GM12878 (cell line): ENCODE data around the gene MITF. TPM values are rescaled to one million over a fixed set of nuclear protein-coding genes. Genes with fewer than 3 reads are reported as not detected.

ENCODE experiments used
- ATAC-seq: fragments of 200-7000 bp; cut with Tn5 transposase; 3 replicates; pipeline ENCODE4 v1.9.1; 2020; ENCODE audit warnings: mild to moderate bottlenecking, moderate library complexity
- BruUV-seq: library from RNA; stranded (reverse); fragments of 400-500 nt; replicated peaks from 2 replicates; lab custom pipeline; 2021; lab: Mats Ljungman, UMichigan
- CTCF ChIA-PET: fragments of 300-600 bp; sonication (Branson Sonifier 250); formaldehyde crosslinking; extraction: SDS; loops from one replicate; lab custom pipeline; 2021; ENCODE audit warnings: inconsistent platforms; lab: Yijun Ruan, JAX
- POLR2A ChIA-PET: fragments of 350-600 bp; formaldehyde crosslinking; extraction: SDS; loops from one replicate; lab custom pipeline; 2021; ENCODE audit warnings: inconsistent platforms; lab: Charles Lee
- RAD21 ChIA-PET: fragments of 300-600 bp; sonication (Branson Sonifier 250); formaldehyde crosslinking; loops from one replicate; lab custom pipeline; 2023; ENCODE audit warnings: antibody characterized with exemption; ENCODE audit not compliant: unreplicated experiment; lab: Charles Lee
- SMC1A ChIA-PET: fragments of 300-600 bp; sonication (Branson Sonifier 250); formaldehyde crosslinking; loops from one replicate; lab custom pipeline; 2023; ENCODE audit not compliant: unreplicated experiment, uncharacterized antibody; lab: Charles Lee
- DNase-seq: peaks from one replicate; pipeline ENCODE4 v3.0.0-alpha.2; 2011; ENCODE audit warnings: low read depth, low spot score
- FAIRE-seq: peaks from 3 replicates; lab custom pipeline; 2011; peaks lifted over from hg19 to GRCh38; lab: Jason Lieb, UNC
- H2AFZ ChIP-seq: 2 replicates; pipeline ENCODE4 v1.6.0; 2011; ENCODE audit warnings: low read depth, low read length, control low read depth; ENCODE audit not compliant: control insufficient read depth
- H3K27ac ChIP-seq: 2 replicates; pipeline ENCODE4 v1.5.1; 2011; ENCODE audit warnings: control low read depth; ENCODE audit not compliant: control insufficient read depth, insufficient read depth
- H3K27me3 ChIP-seq, 2 experiments: replicated peaks in 1 of 2; 2 replicates each; pipeline versions ENCODE4 v1.6.0 to v1.6.1; 2011; ENCODE audit warnings: low read length in 1 of 2; ENCODE audit not compliant: control insufficient read depth in 2 of 2, insufficient read depth in 2 of 2
- H3K36me3 ChIP-seq, 2 experiments: 2 replicates each; pipeline ENCODE4 v1.5.1; 2011; ENCODE audit warnings: low read length in 1 of 2; ENCODE audit not compliant: control insufficient read depth in 2 of 2, insufficient read depth in 2 of 2
- H3K4me1 ChIP-seq: 2 replicates; pipeline ENCODE4 v1.6.1; 2011; ENCODE audit warnings: mild to moderate bottlenecking, low read length, moderate library complexity, mixed read lengths; ENCODE audit not compliant: control insufficient read depth, insufficient read depth
- H3K4me2 ChIP-seq: 2 replicates; pipeline ENCODE4 v1.6.0; 2011; ENCODE audit warnings: control low read depth; ENCODE audit not compliant: control insufficient read depth, insufficient read depth
- H3K4me3 ChIP-seq: fragments of 200-600 bp; sonication (generic); 2 replicates; pipeline ENCODE4 v1.5.1; 2016
- H3K79me2 ChIP-seq: 2 replicates; pipeline ENCODE4 v1.6.0; 2011; ENCODE audit warnings: low read length; ENCODE audit not compliant: control insufficient read depth, insufficient read depth
- H3K9ac ChIP-seq: 2 replicates; pipeline ENCODE4 v1.8.0; 2011; ENCODE audit warnings: low read length, control low read depth, mixed read lengths; ENCODE audit not compliant: control insufficient read depth, insufficient read depth
- H3K9me3 ChIP-seq: replicated peaks from 3 replicates; pipeline ENCODE4 v1.5.1; 2011; ENCODE audit warnings: mild to moderate bottlenecking, low read length; ENCODE audit not compliant: control insufficient read depth, insufficient read depth
- H4K20me1 ChIP-seq: 2 replicates; pipeline ENCODE4 v1.6.0; 2011; ENCODE audit not compliant: control insufficient read depth, insufficient read depth
- BACH1 ChIP-seq: fragments of 450-650 bp; IDR thresholded peaks from 2 replicates; pipeline ENCODE4 v1.6.1; 2017; ENCODE audit warnings: mild to moderate bottlenecking, borderline replicate concordance
- CEBPB ChIP-seq, 2 experiments: fragments of 150-350 bp in 1 of 2; IDR thresholded peaks; 2 replicates each; pipeline ENCODE4 v1.6.1; 2012 to 2014; ENCODE audit warnings: low read depth in 2 of 2, low read length in 2 of 2, borderline replicate concordance in 1 of 2, inconsistent platforms in 1 of 2
- GABPA ChIP-seq: IDR thresholded peaks from 2 replicates; pipeline ENCODE4 v1.6.1; 2014; ENCODE audit warnings: antibody characterized with exemption, low read depth, mild to moderate bottlenecking, inconsistent platforms
- GATAD2B ChIP-seq: fragments of 450-650 bp; conservative IDR thresholded peaks from 2 replicates; pipeline ENCODE4 v1.6.1; 2017; ENCODE audit warnings: low read depth, mild to moderate bottlenecking, moderate library complexity
- MEF2B ChIP-seq: fragments of 450-650 bp; IDR thresholded peaks from 2 replicates; pipeline ENCODE4 v1.6.1; 2018; ENCODE audit warnings: mild to moderate bottlenecking, moderate library complexity; ENCODE audit not compliant: partially characterized antibody, poor library complexity, severe bottlenecking
- MYB ChIP-seq: fragments of 150-350 bp; IDR thresholded peaks from 2 replicates; pipeline ENCODE4 v1.6.1; 2014; ENCODE audit warnings: mild to moderate bottlenecking, low read depth, low read length, borderline replicate concordance
- MYC ChIP-seq: IDR thresholded peaks from 2 replicates; pipeline ENCODE4 v1.6.1; 2011; ENCODE audit warnings: mild to moderate bottlenecking, low read length, moderate library complexity, inconsistent platforms; ENCODE audit not compliant: insufficient read depth, insufficient replicate concordance, insufficient read length, severe bottlenecking
- NBN ChIP-seq: fragments of 450-650 bp; IDR thresholded peaks from 2 replicates; pipeline ENCODE4 v1.6.1; 2016
- PAX8 ChIP-seq: fragments of 450-650 bp; IDR thresholded peaks from 2 replicates; pipeline ENCODE4 v1.6.1; 2017; ENCODE audit warnings: mild to moderate bottlenecking, moderate library complexity
- REST ChIP-seq: IDR thresholded peaks from 2 replicates; pipeline ENCODE4 v1.6.1; 2012; ENCODE audit warnings: mild to moderate bottlenecking, low read depth, low read length
- WGBS: methylation state at CpG from one replicate; pipeline ENCODE4 v1.1.6; 2016; ENCODE audit warnings: low lambda C conversion rate; ENCODE audit not compliant: insufficient replicate concordance, insufficient coverage; ENCODE audit errors: missing lambda C conversion rate; 5-methylcytosine and 5-hydroxymethylcytosine counted together
- in situ Hi-C: fragments of 300-500 bp; cut with MboI; formaldehyde crosslinking; loops from 9 replicates; pipeline ENCODE4 v1.14.3; 2018; ENCODE audit warnings: mixed read lengths
- intact Hi-C: fragments of 100-400 bp; cut with micrococcal nuclease; formaldehyde crosslinking; loops from one replicate; pipeline ENCODE4 v1.14.2; 2022; ENCODE audit not compliant: unreplicated experiment
- polyA plus RNA-seq, 11 experiments: library from polyadenylated mRNA; depleted of rRNA in 4 of 11; unstranded in 6 of 11; stranded (reverse) in 5 of 11; fragments of >200 nt; fragmentation: Nextera tagmentation in 4 of 11; fragmentation: Illumina TruSeq in 1 of 11; extraction: Ambion mirVana in 4 of 11; extraction: Trizol in 1 of 11; gene quantifications; 1 replicate in 1 of 11; 2 replicates in 10 of 11; pipeline versions ENCODE4 v1.2.1 to v1.2.3, GENCODE V29; 2011 to 2016; ENCODE audit warnings: inconsistent platforms in 2 of 11, missing spikeins in 2 of 11, low read depth in 1 of 11
- total RNA-seq, 4 experiments: library from RNA; depleted of rRNA in 3 of 4; stranded (reverse); fragments of >200 nt in 3 of 4; fragmentation: Illumina TruSeq in 1 of 4; extraction: Trizol in 1 of 4; gene quantifications; 2 replicates each; pipeline versions ENCODE4 v1.2.1 to v1.2.3, GENCODE V29; 2013 to 2021
- TF ChIP-seq, protein P1 (sequence below): fragments of 450-650 bp; IDR thresholded peaks from 2 replicates; pipeline ENCODE4 v1.6.1; 2016; ENCODE audit warnings: mild to moderate bottlenecking, moderate library complexity, borderline replicate concordance
- TF ChIP-seq, protein P2 (sequence below): IDR thresholded peaks from 2 replicates; pipeline ENCODE4 v1.6.1; 2011; ENCODE audit warnings: borderline replicate concordance, low read depth, mild to moderate bottlenecking, moderate library complexity, low read length; ENCODE audit not compliant: insufficient read depth, poor library complexity, severe bottlenecking
- TF ChIP-seq, protein P3 (sequence below): IDR thresholded peaks from 2 replicates; pipeline ENCODE4 v1.6.1; 2011; ENCODE audit warnings: low read depth, low read length, improper control_type of control experiment, borderline replicate concordance

The MITF gene
- total and polyA plus RNA-seq, 10 of the 15 experiments (the other 5 are each of a cell fraction or from before 2014, with no cell fraction given): under 0.01 to 0.90 (median 0.06) TPM; not detected in 3

DNA sequence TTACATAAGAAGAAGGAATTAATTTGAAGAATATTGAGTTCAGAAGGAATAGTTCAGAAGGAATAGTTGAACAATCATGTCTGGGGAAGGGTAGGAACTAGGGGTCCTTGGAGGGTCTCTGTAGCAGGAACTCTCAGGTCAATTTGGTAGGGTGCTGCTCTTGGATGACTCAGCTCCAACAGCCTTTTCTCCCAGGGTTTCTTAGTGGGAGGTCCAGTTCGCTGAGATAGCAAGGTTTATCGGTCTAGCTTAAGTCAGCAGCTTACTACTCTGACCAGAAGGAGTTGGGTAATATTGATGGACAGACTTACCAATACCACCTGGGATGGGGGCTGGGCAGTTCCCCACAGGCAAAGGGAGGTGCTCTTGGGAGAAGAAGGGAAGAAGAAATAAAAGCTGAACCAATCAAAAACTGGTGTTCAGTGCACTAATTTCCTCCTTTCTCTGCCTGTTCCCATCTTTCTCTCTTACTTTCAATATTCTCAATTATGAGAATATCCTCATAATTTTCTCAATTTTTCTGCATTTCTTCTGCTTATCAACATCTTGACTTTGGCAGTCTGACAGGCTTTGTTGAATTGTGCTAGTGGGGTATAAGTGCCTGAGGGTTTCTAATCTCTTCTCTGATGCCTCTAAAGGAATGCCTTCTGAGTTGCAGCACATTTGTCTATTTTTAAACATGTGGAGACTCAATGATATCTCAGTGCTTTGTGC, 14.4 kb upstream of the MITF start:
- H3K27ac ChIP-seq: no peak overlapping the region
- SMC1A ChIA-PET: no interaction called here
- H3K9ac ChIP-seq: no peak overlapping the region
- H3K4me2 ChIP-seq: no peak overlapping the region
- WGBS: 8% methylated on average over 2 of the region's 2 CpGs
- intact Hi-C loops: no loop called here
- H2AFZ ChIP-seq: no peak overlapping the region
- POLR2A ChIA-PET: no interaction called here
- H3K36me3 ChIP-seq: no peaks in the 10 kb centered on the region
- CTCF ChIA-PET: no interaction called here
- in situ Hi-C loops: no loop called here
- no peak overlapping the region for H3K4me3 ChIP-seq
- DNase-seq (no peak), ATAC-seq (no peak), FAIRE-seq (no peak)
- no peaks in the 10 kb centered on the region for H3K9me3 ChIP-seq
- H3K4me1 ChIP-seq: no peaks in the 10 kb centered on the region
- BruUV-seq: no TSS peak
- no peaks in the 10 kb centered on the region for H4K20me1 ChIP-seq
- RAD21 ChIA-PET: no interaction called here
- H3K79me2 ChIP-seq: no peaks in the 10 kb centered on the region
- no peaks in the 10 kb centered on the region; a peak in 1 of 4 replicates for H3K27me3 ChIP-seq
- TF ChIP-seq GATAD2B (no peak), GABPA (no peak), MYB (no peak), PAX8 (no peak), MEF2B (no peak), BACH1 (no peak), REST (no peak), MYC (no peak), NBN (no peak), CEBPB (IDR thresholded peaks at IDR 0.05; ENCODE audit: borderline replicate concordance in 1 of 2, low read depth in 2 of 2, low read length in 2 of 2) (no peak)
- TF ChIP-seq, protein P1, sequence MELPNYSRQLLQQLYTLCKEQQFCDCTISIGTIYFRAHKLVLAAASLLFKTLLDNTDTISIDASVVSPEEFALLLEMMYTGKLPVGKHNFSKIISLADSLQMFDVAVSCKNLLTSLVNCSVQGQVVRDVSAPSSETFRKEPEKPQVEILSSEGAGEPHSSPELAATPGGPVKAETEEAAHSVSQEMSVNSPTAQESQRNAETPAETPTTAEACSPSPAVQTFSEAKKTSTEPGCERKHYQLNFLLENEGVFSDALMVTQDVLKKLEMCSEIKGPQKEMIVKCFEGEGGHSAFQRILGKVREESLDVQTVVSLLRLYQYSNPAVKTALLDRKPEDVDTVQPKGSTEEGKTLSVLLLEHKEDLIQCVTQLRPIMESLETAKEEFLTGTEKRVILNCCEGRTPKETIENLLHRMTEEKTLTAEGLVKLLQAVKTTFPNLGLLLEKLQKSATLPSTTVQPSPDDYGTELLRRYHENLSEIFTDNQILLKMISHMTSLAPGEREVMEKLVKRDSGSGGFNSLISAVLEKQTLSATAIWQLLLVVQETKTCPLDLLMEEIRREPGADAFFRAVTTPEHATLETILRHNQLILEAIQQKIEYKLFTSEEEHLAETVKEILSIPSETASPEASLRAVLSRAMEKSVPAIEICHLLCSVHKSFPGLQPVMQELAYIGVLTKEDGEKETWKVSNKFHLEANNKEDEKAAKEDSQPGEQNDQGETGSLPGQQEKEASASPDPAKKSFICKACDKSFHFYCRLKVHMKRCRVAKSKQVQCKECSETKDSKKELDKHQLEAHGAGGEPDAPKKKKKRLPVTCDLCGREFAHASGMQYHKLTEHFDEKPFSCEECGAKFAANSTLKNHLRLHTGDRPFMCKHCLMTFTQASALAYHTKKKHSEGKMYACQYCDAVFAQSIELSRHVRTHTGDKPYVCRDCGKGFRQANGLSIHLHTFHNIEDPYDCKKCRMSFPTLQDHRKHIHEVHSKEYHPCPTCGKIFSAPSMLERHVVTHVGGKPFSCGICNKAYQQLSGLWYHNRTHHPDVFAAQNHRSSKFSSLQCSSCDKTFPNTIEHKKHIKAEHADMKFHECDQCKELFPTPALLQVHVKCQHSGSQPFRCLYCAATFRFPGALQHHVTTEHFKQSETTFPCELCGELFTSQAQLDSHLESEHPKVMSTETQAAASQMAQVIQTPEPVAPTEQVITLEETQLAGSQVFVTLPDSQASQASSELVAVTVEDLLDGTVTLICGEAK: no peak
- TF ChIP-seq, protein P2, sequence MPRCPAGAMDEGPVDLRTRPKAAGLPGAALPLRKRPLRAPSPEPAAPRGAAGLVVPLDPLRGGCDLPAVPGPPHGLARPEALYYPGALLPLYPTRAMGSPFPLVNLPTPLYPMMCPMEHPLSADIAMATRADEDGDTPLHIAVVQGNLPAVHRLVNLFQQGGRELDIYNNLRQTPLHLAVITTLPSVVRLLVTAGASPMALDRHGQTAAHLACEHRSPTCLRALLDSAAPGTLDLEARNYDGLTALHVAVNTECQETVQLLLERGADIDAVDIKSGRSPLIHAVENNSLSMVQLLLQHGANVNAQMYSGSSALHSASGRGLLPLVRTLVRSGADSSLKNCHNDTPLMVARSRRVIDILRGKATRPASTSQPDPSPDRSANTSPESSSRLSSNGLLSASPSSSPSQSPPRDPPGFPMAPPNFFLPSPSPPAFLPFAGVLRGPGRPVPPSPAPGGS: no peak
- TF ChIP-seq, protein P3, sequence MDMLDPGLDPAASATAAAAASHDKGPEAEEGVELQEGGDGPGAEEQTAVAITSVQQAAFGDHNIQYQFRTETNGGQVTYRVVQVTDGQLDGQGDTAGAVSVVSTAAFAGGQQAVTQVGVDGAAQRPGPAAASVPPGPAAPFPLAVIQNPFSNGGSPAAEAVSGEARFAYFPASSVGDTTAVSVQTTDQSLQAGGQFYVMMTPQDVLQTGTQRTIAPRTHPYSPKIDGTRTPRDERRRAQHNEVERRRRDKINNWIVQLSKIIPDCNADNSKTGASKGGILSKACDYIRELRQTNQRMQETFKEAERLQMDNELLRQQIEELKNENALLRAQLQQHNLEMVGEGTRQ: no peak
